ENCODE data around the gene RB1.
"Not testable (repeated sequence)": the region's sequence is repeated elsewhere in the genome, so short reads cannot be mapped to it uniquely, and the experiment has no call there.

The RB1 gene

DNA sequence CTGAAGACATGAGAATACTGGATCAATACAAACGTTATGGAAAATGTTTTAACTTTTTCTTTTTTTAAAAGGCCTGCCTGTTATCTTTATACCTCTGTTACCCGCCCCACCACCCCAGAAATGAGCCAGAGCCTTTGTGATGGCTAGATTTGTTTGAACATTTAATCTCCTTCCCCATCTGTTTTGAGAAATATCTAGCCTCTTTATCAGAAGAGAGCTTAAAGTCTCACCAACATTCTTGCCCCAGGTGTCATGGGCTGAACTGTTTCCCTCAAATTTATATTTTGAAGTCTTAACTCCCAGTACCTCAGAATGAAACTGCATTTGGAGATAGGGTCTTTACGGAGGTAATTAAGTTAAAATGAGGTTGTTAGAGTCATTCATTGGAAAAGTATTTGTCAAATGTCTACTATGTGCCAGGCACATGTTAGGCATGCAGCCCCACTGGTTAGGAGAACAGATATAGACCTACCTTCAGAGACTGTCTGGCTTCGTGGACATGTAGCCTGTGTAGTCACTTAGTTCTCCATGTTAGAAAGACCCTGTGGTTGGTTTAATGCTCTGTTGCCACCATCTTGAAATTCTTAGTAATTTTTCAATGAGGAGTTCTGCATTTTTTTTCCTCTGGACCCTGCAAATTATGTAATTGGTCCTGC lies 6.3 kb upstream of the RB1 start:
- in situ Hi-C loops (cut with MboI; ENCODE audit: low sequenced_read_pairs) = no loop called here

DNA sequence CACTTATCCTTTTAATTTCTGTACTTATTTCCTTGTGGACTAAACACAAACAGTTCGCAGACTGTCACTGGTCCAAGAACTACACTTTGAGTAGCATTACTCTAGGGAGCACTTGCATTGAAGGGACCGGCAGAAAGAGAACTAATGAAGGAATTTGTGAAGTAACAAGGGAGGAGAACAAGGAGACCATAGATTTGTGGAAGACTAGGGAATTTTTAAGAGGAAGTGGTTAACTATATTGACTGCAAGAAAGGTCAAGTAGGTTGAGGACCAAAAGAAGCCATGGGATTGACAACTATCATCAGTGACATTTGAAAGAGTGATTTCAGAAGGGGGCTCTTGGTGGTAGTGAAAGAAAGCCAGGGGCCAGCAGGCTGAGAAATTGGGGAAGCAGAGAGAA lies 4.0 kb upstream of the RB1 start:
- in situ Hi-C loops (cut with MboI; ENCODE audit: low sequenced_read_pairs) = no loop called here

DNA sequence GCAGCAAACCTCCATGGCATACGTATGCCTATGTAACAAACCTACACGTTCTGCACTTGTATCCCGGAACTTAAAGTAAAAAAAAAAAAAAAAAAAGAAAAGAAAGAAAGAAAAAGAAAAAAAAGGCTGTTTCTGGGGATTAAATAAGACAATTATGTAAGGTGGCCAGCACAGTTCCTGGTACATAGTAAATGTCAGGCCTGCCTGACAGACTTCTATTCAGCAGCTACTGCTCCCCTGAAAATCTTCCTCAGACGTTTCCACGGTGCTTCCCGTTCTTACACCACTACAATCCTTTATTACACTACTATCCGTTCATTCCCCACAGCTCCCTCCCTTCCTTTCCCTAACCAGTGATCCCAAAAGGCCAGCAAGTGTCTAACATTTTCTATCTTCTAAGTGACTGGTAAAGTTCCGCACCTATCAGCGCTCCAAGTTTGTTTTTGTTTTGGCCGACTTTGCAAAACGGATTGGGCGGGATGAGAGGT lies 636 bp upstream of the RB1 start:
- in situ Hi-C loops (cut with MboI; ENCODE audit: low sequenced_read_pairs) = no loop called here

DNA sequence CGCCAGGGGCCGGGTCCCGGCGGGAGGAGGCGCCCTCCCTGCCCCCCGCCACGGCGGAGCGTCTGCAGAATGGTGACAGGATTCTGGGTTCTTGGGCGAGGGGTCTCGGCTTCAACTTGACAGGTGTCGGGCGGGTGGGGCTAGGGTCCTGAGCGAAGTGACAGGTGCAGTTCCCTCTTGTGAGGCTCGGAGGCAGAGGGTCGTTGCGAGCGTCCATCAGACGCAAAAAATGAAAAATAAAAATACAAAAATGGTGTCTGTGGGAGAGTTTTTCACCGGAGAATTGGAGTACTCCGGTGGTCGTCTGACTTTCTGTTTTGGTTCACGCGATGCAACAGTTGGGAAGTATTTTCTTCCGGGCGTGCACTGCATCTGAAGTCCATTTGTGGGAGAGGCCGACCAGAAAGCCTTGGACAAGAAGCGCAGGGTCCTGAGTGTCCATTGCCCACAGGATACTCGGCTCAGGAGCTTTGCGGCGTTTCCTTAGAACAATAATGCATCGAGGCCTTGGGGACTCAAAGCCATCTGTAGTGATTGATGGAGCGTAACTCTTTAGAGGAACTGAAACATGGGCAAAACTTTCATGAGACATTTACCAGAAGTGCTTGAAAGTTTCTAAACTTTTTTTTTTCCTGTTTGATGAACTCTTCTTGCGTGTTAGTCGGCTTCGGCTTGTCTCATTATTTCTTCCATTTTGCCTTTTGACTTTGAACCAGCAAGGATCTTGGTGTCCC lies 759 bp downstream of the RB1 start:
- in situ Hi-C loops (cut with MboI; ENCODE audit: low sequenced_read_pairs) = no loop called here

- in situ Hi-C loops (cut with MboI; ENCODE audit: low sequenced_read_pairs) = no loop called here
Observed at GRCh38 chr13:48311223-48311622, 7.7 kb downstream of the RB1 start.

GRCh38 chr13:48315969-48316650 lies 12.6 kb downstream of the RB1 start:
- in situ Hi-C loops (cut with MboI; ENCODE audit: low sequenced_read_pairs) = no loop called here

DNA sequence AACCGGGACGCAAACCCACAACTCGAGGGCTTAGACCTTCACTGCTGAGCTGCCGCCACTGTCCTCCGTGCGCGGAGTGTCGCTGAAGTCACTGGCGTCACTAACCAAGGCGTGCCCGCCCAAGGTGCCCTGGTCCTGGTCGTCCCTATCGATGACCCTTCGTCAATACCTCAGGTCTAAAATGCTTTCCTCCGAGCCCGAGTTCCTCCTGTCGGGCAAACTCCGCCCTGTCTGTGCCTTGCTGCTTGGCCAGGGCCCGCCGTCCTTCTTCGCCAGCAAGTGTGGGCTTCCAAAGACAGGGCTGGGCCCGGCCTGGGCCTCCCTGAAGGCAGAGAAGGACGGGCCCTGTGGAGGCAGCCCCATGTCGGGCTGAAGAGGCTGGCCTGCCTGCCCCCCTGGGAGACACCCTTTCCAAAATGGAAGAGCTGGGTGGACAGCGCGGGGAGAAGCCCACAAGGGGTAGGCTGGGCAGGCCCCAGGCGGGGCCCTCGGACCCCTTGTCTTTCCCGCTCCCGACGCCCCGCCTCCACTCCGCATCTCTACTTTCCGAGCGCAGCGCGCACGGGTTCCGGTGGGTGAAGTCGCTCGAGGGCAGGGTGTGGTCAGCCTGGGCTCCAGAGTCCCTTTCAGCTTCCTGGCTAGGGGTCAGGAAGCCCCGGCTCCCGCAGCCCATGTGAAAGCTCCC lies 13.4 kb downstream of the RB1 start:
- in situ Hi-C loops (cut with MboI; ENCODE audit: low sequenced_read_pairs) = no loop called here

DNA sequence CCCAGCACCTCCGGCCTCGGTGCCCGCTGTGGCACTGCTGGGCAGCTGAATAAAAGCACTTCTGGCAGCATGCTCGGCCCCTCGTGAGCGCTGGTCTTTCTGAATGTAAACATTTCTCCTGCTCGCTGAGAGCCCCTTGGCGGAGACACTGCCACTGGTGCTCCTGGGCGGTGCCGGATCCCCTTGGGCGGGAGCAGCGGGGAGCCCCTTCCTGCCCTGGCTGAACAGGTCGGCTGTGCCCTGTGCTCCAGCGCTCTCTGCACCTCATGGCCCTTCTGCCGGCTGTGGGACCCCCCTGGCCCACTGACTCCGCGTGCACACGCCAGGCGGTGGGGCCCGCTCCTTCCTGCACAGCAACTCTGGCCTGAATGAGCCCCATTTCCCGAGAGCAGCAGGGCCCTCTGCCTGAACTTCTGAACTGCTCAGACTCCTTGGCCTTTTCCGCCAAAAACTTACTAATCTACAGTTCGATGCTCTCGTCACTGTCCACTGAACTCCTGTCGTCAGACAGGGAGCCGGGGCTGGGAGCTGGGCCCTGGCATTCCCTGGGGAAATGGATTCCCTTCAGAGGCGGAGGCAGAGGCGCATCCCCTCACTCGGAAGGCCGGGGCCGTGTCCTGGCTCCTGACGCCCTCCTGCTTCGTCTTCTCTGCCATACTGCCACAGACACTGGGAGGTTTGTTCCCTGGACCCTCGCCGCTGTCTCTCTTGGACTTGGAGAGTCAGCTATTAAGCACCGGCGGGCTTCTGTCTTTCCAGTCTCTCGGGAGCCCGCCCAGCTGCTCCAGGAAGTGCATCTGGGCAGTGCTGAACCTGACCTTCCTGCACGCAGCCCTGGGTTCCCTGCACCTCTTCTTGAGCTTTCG lies 14.2 kb downstream of the RB1 start:
- in situ Hi-C loops (cut with MboI; ENCODE audit: low sequenced_read_pairs) = no loop called here

- in situ Hi-C loops (cut with MboI; ENCODE audit: low sequenced_read_pairs) = no loop called here
Observed at GRCh38 chr13:48318377-48318811, 14.8 kb downstream of the RB1 start.

DNA sequence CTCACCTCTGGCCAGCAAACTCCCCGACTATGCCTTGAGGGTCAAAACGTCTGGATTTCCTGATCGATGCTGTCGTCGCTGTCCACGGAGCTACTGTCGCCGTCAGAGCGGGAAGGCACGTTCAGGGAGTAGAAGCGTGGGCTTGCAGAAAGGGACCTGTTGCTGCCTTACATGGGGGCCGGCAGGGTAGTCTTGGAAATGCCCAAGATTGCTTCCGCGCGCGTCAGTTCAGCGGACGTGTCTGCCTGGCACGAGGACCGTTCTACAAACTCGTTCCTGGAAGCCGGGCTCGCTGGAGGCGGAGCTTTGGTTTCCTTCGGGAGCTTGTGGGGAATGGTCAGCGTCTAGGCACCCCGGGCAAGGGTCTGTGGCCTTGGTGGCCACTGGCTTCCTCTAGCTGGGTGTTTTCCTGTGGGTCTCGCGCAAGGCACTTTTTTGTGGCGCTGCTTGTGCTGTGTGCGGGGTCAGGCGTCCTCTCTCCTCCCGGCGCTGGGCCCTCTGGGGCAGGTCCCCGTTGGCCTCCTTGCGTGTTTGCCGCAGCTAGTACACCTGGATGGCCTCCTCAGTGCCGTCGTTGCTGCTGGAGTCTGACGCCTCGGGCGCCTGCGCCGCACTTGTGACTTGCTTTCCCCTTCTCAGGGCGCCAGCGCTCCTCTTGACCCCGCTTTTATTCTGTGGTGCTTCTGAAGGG lies 15.4 kb downstream of the RB1 start:
- in situ Hi-C loops (cut with MboI; ENCODE audit: low sequenced_read_pairs) = no loop called here

- in situ Hi-C loops (cut with MboI; ENCODE audit: low sequenced_read_pairs) = no loop called here
Observed at GRCh38 chr13:48319531-48320398, 16.2 kb downstream of the RB1 start.

- in situ Hi-C loops (cut with MboI; ENCODE audit: low sequenced_read_pairs) = no loop called here
Observed at GRCh38 chr13:48320399-48320790, 16.8 kb downstream of the RB1 start.

DNA sequence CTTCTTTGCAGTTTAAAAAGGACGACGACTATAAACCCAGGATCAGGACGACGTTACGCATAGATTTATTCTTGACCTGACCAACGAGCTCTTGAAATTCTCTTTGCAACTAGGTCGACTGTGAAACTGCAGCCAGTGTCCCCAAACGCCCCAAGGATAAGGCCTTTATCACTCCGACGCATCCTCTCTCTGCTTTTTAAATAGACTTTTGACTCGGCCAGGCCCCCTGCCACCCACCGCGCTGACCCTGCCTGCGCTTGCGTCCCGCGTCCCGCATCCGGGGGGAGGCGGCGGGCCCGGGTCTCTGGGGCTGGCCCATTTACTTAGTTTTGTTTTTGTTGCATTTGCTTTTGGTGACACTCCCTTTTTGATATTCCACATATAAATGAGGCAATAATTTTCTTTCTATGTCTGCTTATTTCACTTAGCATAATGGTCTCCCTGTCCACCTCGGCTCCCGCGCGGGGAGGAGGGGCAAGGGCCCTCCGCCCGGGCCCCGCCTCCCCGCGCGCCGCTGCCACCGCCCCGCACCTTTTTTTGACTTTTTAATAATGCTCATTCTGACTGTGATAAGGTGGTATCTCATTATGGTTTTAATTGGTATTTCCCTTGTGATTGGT lies 17.4 kb downstream of the RB1 start:
- in situ Hi-C loops (cut with MboI; ENCODE audit: low sequenced_read_pairs) = no loop called here

DNA sequence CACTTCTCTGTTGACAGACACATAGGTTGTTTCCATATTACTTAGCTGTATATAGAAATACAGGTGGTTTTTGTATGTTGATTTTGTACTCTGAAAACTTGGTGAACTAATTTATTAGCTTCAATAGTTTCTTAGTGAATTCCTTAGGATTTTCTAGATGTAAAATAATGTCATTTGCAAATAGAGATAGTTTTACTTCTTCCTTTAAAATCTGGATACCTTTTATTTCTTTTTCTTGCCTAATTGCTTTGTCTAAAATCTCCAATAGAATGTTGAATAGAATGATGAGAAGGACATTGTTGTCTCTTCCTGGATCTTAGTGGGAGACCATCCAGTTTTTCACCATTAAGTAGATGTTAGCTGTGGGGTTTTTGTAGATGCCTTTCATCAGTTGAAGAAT lies 18.7 kb downstream of the RB1 start:
- in situ Hi-C loops (cut with MboI; ENCODE audit: low sequenced_read_pairs) = no loop called here

DNA sequence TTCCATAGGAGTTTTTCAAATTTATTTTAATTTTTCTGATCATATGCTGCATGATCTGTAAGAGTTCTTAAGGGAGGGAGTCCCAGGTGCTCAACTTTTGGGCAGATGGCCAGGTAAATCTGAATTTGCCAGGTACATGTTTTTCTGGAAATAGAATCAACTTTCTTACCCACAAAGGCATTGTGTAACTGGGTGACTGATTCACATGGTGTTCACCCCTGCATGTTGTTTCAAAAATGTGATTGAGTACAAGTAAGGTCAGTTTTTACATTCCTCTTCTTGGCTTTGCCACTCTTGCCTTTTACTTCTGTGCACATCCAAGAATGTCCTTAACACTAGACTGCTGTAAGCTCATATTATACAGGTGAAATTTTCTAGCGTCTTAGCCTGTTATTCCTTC lies 30.4 kb downstream of the RB1 start:
- in situ Hi-C loops (cut with MboI; ENCODE audit: low sequenced_read_pairs) = no loop called here

DNA sequence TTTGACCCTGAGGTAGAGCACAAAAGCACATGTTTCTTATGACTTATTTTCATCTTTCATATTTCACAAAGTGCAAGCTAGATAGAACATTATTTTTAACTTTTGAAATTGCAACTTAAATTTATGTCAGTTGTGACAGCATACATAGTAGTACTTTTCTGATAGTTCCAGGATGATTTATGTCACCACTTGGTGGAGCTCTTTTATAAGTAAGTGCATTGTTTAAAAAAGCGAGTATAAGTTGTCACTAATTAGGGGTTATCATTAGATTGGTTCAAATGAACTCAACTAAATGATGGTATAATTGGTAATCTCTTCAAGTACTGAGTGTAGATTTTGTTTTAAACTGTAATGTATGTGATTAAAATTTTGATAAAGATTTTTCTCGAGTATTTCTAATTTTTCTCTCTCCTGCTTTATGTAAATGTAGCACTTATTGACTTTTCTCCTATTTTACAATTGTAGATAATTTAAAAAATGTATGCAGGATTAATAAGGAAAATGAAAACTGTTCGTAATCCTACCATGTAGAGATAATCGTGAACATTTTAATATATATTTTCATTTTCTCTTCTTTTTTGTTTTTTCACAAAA lies 31.1 kb downstream of the RB1 start:
- in situ Hi-C loops (cut with MboI; ENCODE audit: low sequenced_read_pairs) = no loop called here

- in situ Hi-C loops (cut with MboI; ENCODE audit: low sequenced_read_pairs) = not testable (repeated sequence)
Observed at GRCh38 chr13:48339198-48339597, 35.6 kb downstream of the RB1 start.

DNA sequence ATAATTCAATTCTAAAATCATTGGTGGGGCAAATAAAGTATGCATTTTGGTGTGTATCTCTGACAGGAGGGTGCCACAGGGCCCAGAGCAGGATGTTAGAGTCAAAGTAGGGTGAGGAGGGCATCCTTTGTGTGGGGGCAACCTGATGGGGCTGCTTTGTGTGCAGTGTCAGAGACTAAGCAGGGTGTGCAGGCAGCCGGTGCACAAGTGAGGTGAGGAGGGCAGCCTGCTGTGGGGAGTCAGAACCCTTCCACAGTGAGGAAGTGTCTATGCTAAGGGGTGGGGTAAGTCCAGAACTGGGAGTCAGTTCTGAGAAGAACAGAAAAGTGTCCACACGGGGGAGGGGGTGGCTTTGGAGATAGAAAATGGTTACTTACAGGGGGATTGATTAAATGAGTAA lies 40.7 kb downstream of the RB1 start:
- in situ Hi-C loops (cut with MboI; ENCODE audit: low sequenced_read_pairs) = no loop called here

Data from hTERT RPE-1 (cell line).